ENCODE results near the gene CCDC78. TPM values are rescaled to one million over a fixed set of nuclear protein-coding genes. Genes with fewer than 3 reads are reported as not detected.
"Not testable (repeated sequence)": the region's sequence is repeated elsewhere in the genome, so short reads cannot be mapped to it uniquely, and the experiment has no call there.

The CCDC78 gene
- total and polyA plus RNA-seq, 5 donors from 2014 or later: 0.37 to 2.5 (median 0.45) TPM

DNA sequence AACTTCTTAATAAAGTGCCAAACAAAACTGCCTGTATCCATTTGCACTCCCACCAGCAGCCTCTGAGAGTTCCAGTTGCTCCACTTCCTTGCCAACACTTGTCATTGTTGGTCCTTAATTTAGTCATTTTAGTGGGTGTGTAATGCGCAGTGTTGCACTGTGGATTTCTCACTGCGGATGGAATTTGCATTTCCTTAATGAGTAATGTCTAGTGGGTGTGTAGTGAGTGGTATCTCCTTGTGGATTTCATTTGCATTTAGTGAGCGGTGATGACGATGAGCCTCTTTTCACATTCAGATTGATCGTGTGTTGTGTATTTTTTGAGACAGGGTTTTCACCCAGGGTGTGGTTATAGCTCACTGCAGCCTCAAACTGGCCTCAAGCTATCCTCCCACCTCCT, 30.2 kb upstream of the CCDC78 start:
- H3K4me3 ChIP-seq (ENCODE audit: low read depth, low read length): no peak overlapping the region
- no peak overlapping the region for H3K27ac Mint-ChIP-seq
- peaks cover 8% of the 10 kb centered on the region for H3K27me3 Mint-ChIP-seq
- no peak overlapping the region for H3K27ac ChIP-seq (ENCODE audit: insufficient read depth, low read length, poor library complexity, severe bottlenecking)
- H3K36me3 Mint-ChIP-seq: no peaks in the 10 kb centered on the region
- H3K4me3 Mint-ChIP-seq: no peak overlapping the region
- no peaks in the 10 kb centered on the region for H3K4me1 ChIP-seq (ENCODE audit: control insufficient read depth, insufficient read depth, low read length, poor library complexity, severe bottlenecking)
- ATAC-seq (ENCODE audit: low read depth in 2 of 2) (no peak), DNase-seq (no peak)
- peaks cover 0 to 6% (median 2%) of the 10 kb centered on the region in 4 donors for H3K4me1 Mint-ChIP-seq
- H3K36me3 ChIP-seq (ENCODE audit: control insufficient read depth, insufficient read depth, low read length): no peaks in the 10 kb centered on the region
- H3K9me3 Mint-ChIP-seq: peaks cover 0 to 3% (median 0%) of the 10 kb centered on the region in 7 donors
- H3K27me3 ChIP-seq (ENCODE audit: control insufficient read depth, insufficient read depth, low read length): no peaks in the 10 kb centered on the region
- H3K9me3 ChIP-seq (ENCODE audit: control insufficient read depth in 2 of 2, low read length in 2 of 2): no peaks in the 10 kb centered on the region

DNA sequence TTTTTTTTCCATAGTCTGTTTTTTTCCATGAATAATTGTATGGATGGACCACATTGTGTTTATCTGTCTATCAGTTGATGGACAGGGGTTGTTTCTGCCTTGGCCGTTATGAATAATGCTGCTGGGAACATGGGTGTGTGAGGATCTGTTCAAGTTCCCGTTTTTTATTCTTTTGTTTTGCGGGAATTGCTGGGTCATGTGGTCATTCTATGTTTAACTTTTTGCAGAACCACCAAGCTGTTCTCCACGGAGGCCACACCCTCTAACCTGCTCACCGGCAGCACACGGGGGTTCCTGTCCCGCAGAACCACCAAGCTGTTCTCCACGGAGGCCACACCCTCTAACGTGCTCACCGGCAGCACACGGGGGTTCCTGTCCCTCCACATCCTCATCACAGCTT, 28.4 kb upstream of the CCDC78 start:
- Histone ChIP-seq H3K27me3 (ENCODE audit: control insufficient read depth, insufficient read depth, low read length) (no peaks in the 10 kb centered on the region), H3K9me3 (ENCODE audit: control insufficient read depth in 2 of 2, low read length in 2 of 2) (no peaks in the 10 kb centered on the region), H3K27ac (ENCODE audit: insufficient read depth, low read length, poor library complexity, severe bottlenecking) (no peak overlapping the region), H3K36me3 (ENCODE audit: control insufficient read depth, insufficient read depth, low read length) (no peaks in the 10 kb centered on the region), H3K4me1 (ENCODE audit: control insufficient read depth, insufficient read depth, low read length, poor library complexity, severe bottlenecking) (no peaks in the 10 kb centered on the region), H3K4me3 (ENCODE audit: low read depth, low read length) (no peak overlapping the region)
- peaks cover 0 to 6% (median 2%) of the 10 kb centered on the region in 4 donors for H3K4me1 Mint-ChIP-seq
- H3K4me3 Mint-ChIP-seq: no peak overlapping the region
- peaks cover 8% of the 10 kb centered on the region for H3K27me3 Mint-ChIP-seq
- ATAC-seq (ENCODE audit: low read depth in 2 of 2) (peak; percentile 62 to 80), DNase-seq (no peak)
- H3K27ac Mint-ChIP-seq: no peak overlapping the region
- peaks cover 0 to 3% (median 0%) of the 10 kb centered on the region in 7 donors for H3K9me3 Mint-ChIP-seq
- H3K36me3 Mint-ChIP-seq: no peaks in the 10 kb centered on the region

DNA sequence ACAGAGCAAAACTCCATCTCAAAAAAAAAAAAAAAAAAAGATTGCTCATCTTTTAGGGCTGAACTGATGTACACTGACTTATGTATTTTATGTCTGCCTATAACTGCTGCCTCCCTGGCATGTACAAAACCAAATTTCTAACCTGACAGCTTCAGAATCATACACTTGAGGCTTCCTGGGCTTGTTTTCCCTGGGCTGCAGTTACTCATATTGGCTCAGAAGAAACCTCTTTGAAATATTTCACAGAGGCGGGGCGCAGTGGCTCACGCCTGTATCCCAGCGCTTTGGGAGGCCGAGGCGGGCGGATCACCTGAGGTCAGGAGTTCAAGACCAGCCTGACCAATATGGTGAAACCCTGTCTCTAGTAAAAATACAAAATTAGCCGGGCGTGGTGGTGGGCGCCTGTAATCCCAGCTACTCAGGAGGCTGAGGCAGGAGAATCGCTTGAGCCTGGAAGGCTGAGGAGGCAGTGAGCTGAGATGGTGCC, 27.9 kb upstream of the CCDC78 start:
- not testable (repeated sequence) for H3K4me3 ChIP-seq (ENCODE audit: low read depth, low read length); DNase-seq; H3K27me3 ChIP-seq (ENCODE audit: control insufficient read depth, insufficient read depth, low read length); ATAC-seq (ENCODE audit: low read depth in 2 of 2); H3K36me3 Mint-ChIP-seq; H3K9me3 ChIP-seq (ENCODE audit: control insufficient read depth in 2 of 2, low read length in 2 of 2); H3K27me3 Mint-ChIP-seq; H3K9me3 Mint-ChIP-seq; H3K27ac Mint-ChIP-seq; H3K4me1 Mint-ChIP-seq; H3K36me3 ChIP-seq (ENCODE audit: control insufficient read depth, insufficient read depth, low read length); H3K4me1 ChIP-seq (ENCODE audit: control insufficient read depth, insufficient read depth, low read length, poor library complexity, severe bottlenecking); H3K4me3 Mint-ChIP-seq; H3K27ac ChIP-seq (ENCODE audit: insufficient read depth, low read length, poor library complexity, severe bottlenecking)

DNA sequence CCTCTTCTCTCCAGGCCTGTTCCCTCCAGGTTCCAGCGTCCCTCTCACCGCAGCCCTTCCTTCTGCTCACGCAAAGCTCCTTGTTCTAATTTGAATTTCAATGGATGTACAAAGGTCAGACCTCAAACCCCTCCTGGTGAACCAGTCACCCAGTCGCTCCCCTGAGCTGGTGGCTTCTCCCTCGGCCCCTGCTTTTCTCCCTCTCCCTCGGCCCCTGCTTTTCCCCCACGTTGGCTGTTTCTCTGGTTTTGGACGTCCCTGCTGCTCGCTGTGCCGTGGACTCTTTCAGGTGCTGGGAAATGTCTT, 25.7 kb upstream of the CCDC78 start:
- Mint-ChIP-seq H3K4me3 (no peak overlapping the region), H3K9me3 (peaks cover 0 to 3% (median 0%) of the 10 kb centered on the region in 7 donors), H3K27ac (no peak overlapping the region), H3K36me3 (no peaks in the 10 kb centered on the region), H3K4me1 (peaks cover 0 to 5% (median 0%) of the 10 kb centered on the region in 4 donors), H3K27me3 (no peaks in the 10 kb centered on the region)
- Histone ChIP-seq H3K4me3 (ENCODE audit: low read depth, low read length) (no peak overlapping the region), H3K36me3 (ENCODE audit: control insufficient read depth, insufficient read depth, low read length) (no peaks in the 10 kb centered on the region), H3K27ac (ENCODE audit: insufficient read depth, low read length, poor library complexity, severe bottlenecking) (no peak overlapping the region), H3K27me3 (ENCODE audit: control insufficient read depth, insufficient read depth, low read length) (no peaks in the 10 kb centered on the region), H3K4me1 (ENCODE audit: control insufficient read depth, insufficient read depth, low read length, poor library complexity, severe bottlenecking) (no peaks in the 10 kb centered on the region), H3K9me3 (ENCODE audit: control insufficient read depth in 2 of 2, low read length in 2 of 2) (no peaks in the 10 kb centered on the region)
- DNase-seq (no peak), ATAC-seq (ENCODE audit: low read depth in 2 of 2) (no peak)

DNA sequence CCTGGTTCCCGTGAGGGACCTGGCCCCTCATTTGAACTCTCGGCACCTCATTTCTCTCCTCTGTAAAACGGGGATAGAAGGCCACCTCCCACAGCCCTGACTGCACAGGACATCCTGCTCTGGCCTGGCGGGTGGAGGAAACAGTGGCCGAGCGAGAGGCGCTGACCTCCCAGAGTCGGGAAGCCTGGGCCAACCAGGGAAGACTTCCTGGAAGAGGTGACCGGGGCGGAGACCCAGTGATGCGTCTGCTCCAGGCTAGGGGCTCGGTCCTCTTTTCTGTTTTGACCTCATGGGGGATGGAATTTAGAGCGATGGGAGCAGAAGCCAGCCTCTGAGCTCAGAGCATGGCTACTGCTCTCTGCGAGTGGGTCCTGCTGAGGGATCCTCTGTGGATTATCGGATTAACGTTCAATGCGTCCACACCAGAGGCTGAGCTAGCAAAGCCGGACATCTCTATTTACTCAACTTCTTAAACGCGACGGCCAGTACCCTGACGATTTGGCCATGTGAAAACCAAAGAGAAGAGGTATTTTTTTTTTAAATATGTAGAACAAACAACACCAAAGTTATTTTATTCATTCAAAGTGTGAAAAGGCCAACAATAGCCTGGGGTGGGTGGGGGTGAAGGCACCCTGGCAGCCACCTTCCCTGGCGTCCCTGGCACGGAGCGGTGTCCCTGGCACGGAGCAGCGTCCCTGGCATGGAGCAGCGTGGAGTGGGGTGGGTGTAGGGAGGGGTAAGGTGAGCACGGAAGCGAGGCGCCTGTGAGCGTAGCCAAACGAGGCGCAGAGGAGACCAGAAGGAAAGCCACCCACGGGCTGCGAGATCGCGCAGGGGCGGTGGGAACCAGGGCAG, 25.1 kb upstream of the CCDC78 start:
- Histone ChIP-seq H3K36me3 (ENCODE audit: control insufficient read depth, insufficient read depth, low read length) (no peaks in the 10 kb centered on the region), H3K27ac (ENCODE audit: insufficient read depth, low read length, poor library complexity, severe bottlenecking) (no peak overlapping the region), H3K4me1 (ENCODE audit: control insufficient read depth, insufficient read depth, low read length, poor library complexity, severe bottlenecking) (no peaks in the 10 kb centered on the region), H3K27me3 (ENCODE audit: control insufficient read depth, insufficient read depth, low read length) (no peaks in the 10 kb centered on the region), H3K9me3 (ENCODE audit: control insufficient read depth in 2 of 2, low read length in 2 of 2) (no peaks in the 10 kb centered on the region), H3K4me3 (ENCODE audit: low read depth, low read length) (no peak overlapping the region)
- H3K27ac Mint-ChIP-seq: no peak overlapping the region
- H3K4me3 Mint-ChIP-seq: no peak overlapping the region
- no peaks in the 10 kb centered on the region for H3K27me3 Mint-ChIP-seq
- peaks cover 0 to 5% (median 0%) of the 10 kb centered on the region in 4 donors for H3K4me1 Mint-ChIP-seq
- H3K36me3 Mint-ChIP-seq: no peaks in the 10 kb centered on the region
- ATAC-seq (ENCODE audit: low read depth in 2 of 2) (no peak), DNase-seq (no peak)
- H3K9me3 Mint-ChIP-seq: peaks cover 0 to 1% (median 0%) of the 10 kb centered on the region in 7 donors

DNA sequence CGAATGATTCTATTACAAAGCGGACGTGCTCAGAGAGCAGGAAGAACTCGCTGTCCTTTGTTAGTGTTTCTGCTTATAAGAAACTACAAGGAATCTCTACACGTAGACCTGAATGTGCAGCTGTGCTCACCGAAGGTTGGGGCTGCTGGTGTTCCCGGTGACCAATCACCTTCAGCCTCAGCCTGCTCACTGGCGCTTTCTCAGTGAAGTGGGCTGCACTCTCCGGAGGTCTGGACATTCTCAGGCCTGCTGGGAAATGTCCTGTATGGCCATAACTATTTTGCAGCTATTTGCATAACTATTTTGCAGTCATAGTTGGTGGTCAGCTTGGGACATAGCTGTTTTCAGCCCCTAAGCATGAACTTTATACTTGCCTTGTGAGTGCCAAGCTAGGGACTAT, 24.2 kb upstream of the CCDC78 start:
- H3K9me3 Mint-ChIP-seq: no peaks in the 10 kb centered on the region
- no peaks in the 10 kb centered on the region for H3K9me3 ChIP-seq (ENCODE audit: control insufficient read depth in 2 of 2, low read length in 2 of 2)
- H3K27ac ChIP-seq (ENCODE audit: insufficient read depth, low read length, poor library complexity, severe bottlenecking): no peak overlapping the region
- H3K4me1 Mint-ChIP-seq: peaks cover 0 to 3% (median 0%) of the 10 kb centered on the region in 4 donors
- H3K36me3 Mint-ChIP-seq: no peaks in the 10 kb centered on the region
- DNase-seq (no peak), ATAC-seq (ENCODE audit: low read depth in 2 of 2) (no peak)
- H3K4me3 Mint-ChIP-seq: no peak overlapping the region
- no peaks in the 10 kb centered on the region for H3K36me3 ChIP-seq (ENCODE audit: control insufficient read depth, insufficient read depth, low read length)
- H3K4me3 ChIP-seq (ENCODE audit: low read depth, low read length): no peak overlapping the region
- H3K27me3 Mint-ChIP-seq: no peaks in the 10 kb centered on the region
- no peaks in the 10 kb centered on the region for H3K27me3 ChIP-seq (ENCODE audit: control insufficient read depth, insufficient read depth, low read length)
- H3K27ac Mint-ChIP-seq: no peak overlapping the region
- H3K4me1 ChIP-seq (ENCODE audit: control insufficient read depth, insufficient read depth, low read length, poor library complexity, severe bottlenecking): no peaks in the 10 kb centered on the region

DNA sequence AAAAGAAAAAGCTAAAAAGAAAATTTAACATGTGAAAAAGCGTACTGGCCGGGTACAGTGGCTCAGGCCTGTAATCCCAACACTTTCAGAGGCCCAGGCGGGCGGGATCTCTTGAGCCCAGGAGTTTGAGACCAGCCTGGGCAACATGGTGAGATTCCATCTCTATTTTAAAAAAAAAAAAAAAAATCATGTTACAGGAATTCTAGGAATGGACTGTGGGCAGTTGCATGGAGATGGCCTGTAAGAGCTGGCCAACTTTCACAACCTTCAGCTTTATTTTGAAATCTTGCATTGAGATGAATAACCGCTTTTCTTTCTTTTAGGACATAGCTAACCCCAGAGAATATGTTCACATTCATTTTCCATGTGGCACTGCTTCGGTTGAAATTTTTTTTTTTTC, 22.8 kb upstream of the CCDC78 start:
- H3K9me3 ChIP-seq (ENCODE audit: control insufficient read depth in 2 of 2, low read length in 2 of 2): no peaks in the 10 kb centered on the region
- H3K4me1 ChIP-seq (ENCODE audit: control insufficient read depth, insufficient read depth, low read length, poor library complexity, severe bottlenecking): no peaks in the 10 kb centered on the region
- H3K36me3 ChIP-seq (ENCODE audit: control insufficient read depth, insufficient read depth, low read length): no peaks in the 10 kb centered on the region
- DNase-seq (no peak), ATAC-seq (ENCODE audit: low read depth in 2 of 2) (no peak)
- Mint-ChIP-seq H3K36me3 (no peaks in the 10 kb centered on the region), H3K4me1 (no peaks in the 10 kb centered on the region), H3K27me3 (no peaks in the 10 kb centered on the region), H3K4me3 (no peak overlapping the region), H3K9me3 (peaks cover 0 to 2% (median 0%) of the 10 kb centered on the region in 7 donors), H3K27ac (no peak overlapping the region)
- H3K4me3 ChIP-seq (ENCODE audit: low read depth, low read length): no peak overlapping the region
- no peak overlapping the region for H3K27ac ChIP-seq (ENCODE audit: insufficient read depth, low read length, poor library complexity, severe bottlenecking)
- no peaks in the 10 kb centered on the region for H3K27me3 ChIP-seq (ENCODE audit: control insufficient read depth, insufficient read depth, low read length)

All from CD4-positive, CD25-positive, alpha-beta regulatory T cell (primary cell).